ENCODE data around the gene CHRNA7.

DNA sequence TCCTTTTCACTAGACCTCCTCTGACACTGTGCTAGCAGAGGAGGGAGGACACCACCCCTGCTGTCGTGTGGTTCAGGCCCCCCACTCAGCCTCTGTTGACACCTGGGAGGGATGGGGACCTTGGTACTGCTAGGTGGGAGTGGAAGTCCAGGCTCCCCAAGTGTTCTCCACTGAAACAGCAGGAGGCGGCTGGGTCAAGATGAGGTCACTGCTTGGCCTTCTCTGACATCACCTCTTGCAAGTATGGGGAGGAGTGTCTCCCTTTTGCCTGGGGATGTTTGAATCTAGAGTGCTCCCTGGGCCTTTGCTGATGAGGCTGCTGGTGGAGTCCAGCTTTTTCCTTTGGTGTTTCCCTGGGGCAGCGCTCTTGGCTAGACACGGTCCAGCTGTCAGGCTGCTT, 101.5 kb downstream of the CHRNA7 start:
- TF ChIP-seq, protein P1, sequence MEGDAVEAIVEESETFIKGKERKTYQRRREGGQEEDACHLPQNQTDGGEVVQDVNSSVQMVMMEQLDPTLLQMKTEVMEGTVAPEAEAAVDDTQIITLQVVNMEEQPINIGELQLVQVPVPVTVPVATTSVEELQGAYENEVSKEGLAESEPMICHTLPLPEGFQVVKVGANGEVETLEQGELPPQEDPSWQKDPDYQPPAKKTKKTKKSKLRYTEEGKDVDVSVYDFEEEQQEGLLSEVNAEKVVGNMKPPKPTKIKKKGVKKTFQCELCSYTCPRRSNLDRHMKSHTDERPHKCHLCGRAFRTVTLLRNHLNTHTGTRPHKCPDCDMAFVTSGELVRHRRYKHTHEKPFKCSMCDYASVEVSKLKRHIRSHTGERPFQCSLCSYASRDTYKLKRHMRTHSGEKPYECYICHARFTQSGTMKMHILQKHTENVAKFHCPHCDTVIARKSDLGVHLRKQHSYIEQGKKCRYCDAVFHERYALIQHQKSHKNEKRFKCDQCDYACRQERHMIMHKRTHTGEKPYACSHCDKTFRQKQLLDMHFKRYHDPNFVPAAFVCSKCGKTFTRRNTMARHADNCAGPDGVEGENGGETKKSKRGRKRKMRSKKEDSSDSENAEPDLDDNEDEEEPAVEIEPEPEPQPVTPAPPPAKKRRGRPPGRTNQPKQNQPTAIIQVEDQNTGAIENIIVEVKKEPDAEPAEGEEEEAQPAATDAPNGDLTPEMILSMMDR (IDR thresholded peaks at IDR 0.05; ENCODE audit: low read depth, low read length, poor library complexity, severe bottlenecking), result no peak
- TF ChIP-seq EZH2phosphoT487 (IDR thresholded peaks at IDR 0.05; ENCODE audit: borderline replicate concordance, low read length), result no peak
